Mesothelial cell of epicardium (in vitro differentiated cells): ENCODE data around the gene RCOR3. TPM values are rescaled to one million over a fixed set of nuclear protein-coding genes. Genes with fewer than 3 reads are reported as not detected.
"Not testable (repeated sequence)": the region's sequence is repeated elsewhere in the genome, so short reads cannot be mapped to it uniquely, and the experiment has no call there.

Experiments used
- DNase-seq, 2 experiments: peaks; one replicate each; pipeline ENCODE4 v3.0.0; 2021; ENCODE audit warnings: low spot score in 2 of 2; ENCODE audit not compliant: unreplicated experiment in 2 of 2
- H3K27ac Mint-ChIP-seq: 2 replicates; pipeline ENCODE4 v1.8.0; 2021; ENCODE audit warnings: mixed read lengths
- H3K27me3 Mint-ChIP-seq: 2 replicates; pipeline ENCODE4 v1.8.0; 2021; ENCODE audit warnings: low read depth, mixed read lengths
- H3K36me3 Mint-ChIP-seq: 2 replicates; pipeline ENCODE4 v1.8.0; 2021; ENCODE audit warnings: mixed read lengths
- H3K4me1 Mint-ChIP-seq: 2 replicates; pipeline ENCODE4 v1.8.0; 2021; ENCODE audit warnings: mixed read lengths
- H3K4me3 Mint-ChIP-seq: 2 replicates; pipeline ENCODE4 v1.8.0; 2021; ENCODE audit warnings: mild to moderate bottlenecking, moderate library complexity, mixed read lengths
- H3K9me3 Mint-ChIP-seq: 2 replicates; pipeline ENCODE4 v1.8.0; 2021; ENCODE audit warnings: mixed read lengths
- total RNA-seq: library from RNA; stranded (reverse); gene quantifications from 3 replicates; pipeline ENCODE4 v1.2.1, GENCODE V29; 2021
- TF ChIP-seq, protein P1 (sequence below): fragments of 200-600 bp; sonication (generic); IDR thresholded peaks from one replicate; pipeline ENCODE4 v1.5.0; 2021; ENCODE audit warnings: antibody characterized with exemption; ENCODE audit not compliant: unreplicated experiment

Gene RCOR3
- total RNA-seq, 1 donor from 2014 or later, result 78.7 TPM

DNA sequence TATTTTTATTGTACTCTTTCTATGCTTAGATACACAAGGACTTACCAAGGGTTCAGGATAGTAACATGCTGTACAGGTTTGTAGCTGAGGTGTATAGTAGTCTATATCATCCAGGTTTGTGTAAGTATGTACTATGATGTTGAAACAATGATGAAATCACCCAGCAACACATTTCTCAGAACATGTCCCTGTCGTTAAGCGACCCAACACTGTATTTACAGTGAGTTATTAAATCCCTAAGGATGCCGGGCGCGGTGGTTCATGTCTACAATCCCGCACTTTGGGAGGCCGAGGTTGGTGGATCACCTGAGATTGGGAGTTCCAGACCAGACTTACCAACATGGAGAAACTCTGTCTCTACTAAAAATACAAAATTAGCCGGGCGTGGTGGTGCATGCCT is 21.6 kb upstream of the RCOR3 start:
- no peak overlapping the region for H3K4me3 Mint-ChIP-seq
- no peaks in the 10 kb centered on the region for H3K36me3 Mint-ChIP-seq
- no peaks in the 10 kb centered on the region for H3K27me3 Mint-ChIP-seq
- TF ChIP-seq, protein P1, sequence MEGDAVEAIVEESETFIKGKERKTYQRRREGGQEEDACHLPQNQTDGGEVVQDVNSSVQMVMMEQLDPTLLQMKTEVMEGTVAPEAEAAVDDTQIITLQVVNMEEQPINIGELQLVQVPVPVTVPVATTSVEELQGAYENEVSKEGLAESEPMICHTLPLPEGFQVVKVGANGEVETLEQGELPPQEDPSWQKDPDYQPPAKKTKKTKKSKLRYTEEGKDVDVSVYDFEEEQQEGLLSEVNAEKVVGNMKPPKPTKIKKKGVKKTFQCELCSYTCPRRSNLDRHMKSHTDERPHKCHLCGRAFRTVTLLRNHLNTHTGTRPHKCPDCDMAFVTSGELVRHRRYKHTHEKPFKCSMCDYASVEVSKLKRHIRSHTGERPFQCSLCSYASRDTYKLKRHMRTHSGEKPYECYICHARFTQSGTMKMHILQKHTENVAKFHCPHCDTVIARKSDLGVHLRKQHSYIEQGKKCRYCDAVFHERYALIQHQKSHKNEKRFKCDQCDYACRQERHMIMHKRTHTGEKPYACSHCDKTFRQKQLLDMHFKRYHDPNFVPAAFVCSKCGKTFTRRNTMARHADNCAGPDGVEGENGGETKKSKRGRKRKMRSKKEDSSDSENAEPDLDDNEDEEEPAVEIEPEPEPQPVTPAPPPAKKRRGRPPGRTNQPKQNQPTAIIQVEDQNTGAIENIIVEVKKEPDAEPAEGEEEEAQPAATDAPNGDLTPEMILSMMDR, result no peak
- no peak for DNase-seq
- H3K4me1 Mint-ChIP-seq, result no peaks in the 10 kb centered on the region
- peaks cover 7% of the 10 kb centered on the region for H3K9me3 Mint-ChIP-seq
- no peak overlapping the region for H3K27ac Mint-ChIP-seq

- not testable (repeated sequence) for H3K27ac Mint-ChIP-seq
Observed at GRCh38 chr1:211240567-211240966, 18.6 kb upstream of the RCOR3 start.

DNA sequence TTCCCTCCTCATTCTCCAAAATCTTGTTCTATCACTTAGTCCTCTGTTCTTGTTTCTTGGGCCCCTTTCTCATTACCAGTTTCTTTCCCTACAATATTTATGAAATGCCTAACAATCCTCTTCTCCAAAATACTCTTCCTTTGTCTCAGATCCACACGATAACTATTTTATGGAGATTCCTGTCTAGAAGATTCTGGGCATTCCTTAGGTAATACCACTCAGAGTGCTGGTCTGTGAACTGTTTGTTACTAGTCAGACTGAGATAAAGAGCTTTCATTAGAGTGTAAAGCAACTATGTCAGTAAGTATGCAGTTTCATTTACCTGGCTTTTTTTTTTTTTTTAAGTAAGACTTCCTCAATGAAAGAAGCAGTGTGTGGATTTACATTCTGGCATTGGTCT is 18.1 kb upstream of the RCOR3 start:
- no peak for DNase-seq
- no peak overlapping the region for H3K27ac Mint-ChIP-seq
- H3K4me3 Mint-ChIP-seq, result no peak overlapping the region
- H3K36me3 Mint-ChIP-seq, result no peaks in the 10 kb centered on the region
- TF ChIP-seq, protein P1, result no peak
- no peaks in the 10 kb centered on the region for H3K4me1 Mint-ChIP-seq
- H3K27me3 Mint-ChIP-seq, result no peaks in the 10 kb centered on the region
- peaks cover 7% of the 10 kb centered on the region for H3K9me3 Mint-ChIP-seq

More at GRCh38 chr1:211240567-211240966, 18.6 kb upstream of the RCOR3 start:
- not testable (repeated sequence) for H3K4me1 Mint-ChIP-seq, H3K36me3 Mint-ChIP-seq, DNase-seq, H3K4me3 Mint-ChIP-seq, H3K9me3 Mint-ChIP-seq, H3K27me3 Mint-ChIP-seq

GRCh38 chr1:211243639-211244038 is 15.5 kb upstream of the RCOR3 start:
- H3K4me1 Mint-ChIP-seq, result peaks cover 15% of the 10 kb centered on the region
- not testable (repeated sequence) for H3K36me3 Mint-ChIP-seq, H3K27me3 Mint-ChIP-seq, H3K4me3 Mint-ChIP-seq, DNase-seq, H3K9me3 Mint-ChIP-seq, H3K27ac Mint-ChIP-seq

- H3K4me1 Mint-ChIP-seq, result peaks cover 23% of the 10 kb centered on the region
- H3K36me3 Mint-ChIP-seq, H3K27ac Mint-ChIP-seq, H3K9me3 Mint-ChIP-seq, H3K27me3 Mint-ChIP-seq, H3K4me3 Mint-ChIP-seq, DNase-seq: not testable (repeated sequence)
Observed at GRCh38 chr1:211246583-211246982, 12.6 kb upstream of the RCOR3 start.

DNA sequence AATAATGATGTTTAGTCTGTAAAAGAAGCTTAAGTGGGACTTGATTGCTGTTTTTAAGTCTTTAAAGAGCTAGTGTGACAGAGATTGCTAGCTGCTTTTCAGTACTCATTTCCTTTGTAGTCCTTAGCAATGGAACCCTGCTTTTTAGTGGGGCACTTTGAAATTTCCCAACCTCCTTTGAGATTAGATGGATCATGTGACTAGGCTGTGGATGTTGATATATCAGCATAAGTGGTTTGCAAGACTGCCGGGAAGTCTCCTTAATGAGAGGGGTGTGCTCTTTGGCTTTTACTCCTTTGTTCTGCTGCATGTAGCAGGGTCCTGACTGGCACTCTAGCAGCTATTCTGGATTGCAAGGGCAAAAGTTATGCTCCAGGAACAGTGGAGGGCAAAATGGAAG is 11.2 kb upstream of the RCOR3 start:
- no peak overlapping the region for H3K4me3 Mint-ChIP-seq
- H3K4me1 Mint-ChIP-seq, result peaks cover 25% of the 10 kb centered on the region
- no peaks in the 10 kb centered on the region for H3K9me3 Mint-ChIP-seq
- peak overlapping the region; percentile 7 for H3K27ac Mint-ChIP-seq
- no peaks in the 10 kb centered on the region for H3K36me3 Mint-ChIP-seq
- no peaks in the 10 kb centered on the region for H3K27me3 Mint-ChIP-seq
- no peak for DNase-seq
- TF ChIP-seq, protein P1, result no peak

- DNase-seq, H3K27me3 Mint-ChIP-seq, H3K9me3 Mint-ChIP-seq, H3K36me3 Mint-ChIP-seq, H3K4me3 Mint-ChIP-seq: not testable (repeated sequence)
- Mint-ChIP-seq H3K27ac (peak overlapping the region; percentile 2), H3K4me1 (peaks cover 25% of the 10 kb centered on the region)
Observed at GRCh38 chr1:211249611-211250010, 9.6 kb upstream of the RCOR3 start.

GRCh38 chr1:211257826-211258225 is 1.3 kb upstream of the RCOR3 start:
- TF ChIP-seq, protein P1, result no peak
- Mint-ChIP-seq H3K9me3 (no peaks in the 10 kb centered on the region), H3K4me3 (peak overlapping the region; percentile 85), H3K36me3 (peaks cover 4% of the 10 kb centered on the region), H3K27me3 (no peaks in the 10 kb centered on the region), H3K27ac (peak overlapping the region; percentile 100), H3K4me1 (peaks cover 27% of the 10 kb centered on the region)
- DNase-seq, result no peak
